GM18526 (cell line): ENCODE results near the gene CCL5.

ENCODE experiments used
- POLR2A ChIP-seq: IDR thresholded peaks from 3 replicates; pipeline ENCODE4 v1.6.1; 2011; ENCODE audit not compliant: insufficient read length; ENCODE audit errors: extremely low read depth

CCL5 gene

GRCh38 chr17:35878361-35878760, 1.8 kb downstream of the CCL5 start:
- no peak for TF ChIP-seq POLR2A

GRCh38 chr17:35877345-35878029, 2.7 kb downstream of the CCL5 start:
- TF ChIP-seq POLR2A: no peak

GRCh38 chr17:35876534-35876933, 3.6 kb downstream of the CCL5 start:
- no peak for TF ChIP-seq POLR2A

- TF ChIP-seq POLR2A: no peak
These were observed 4.4 kb downstream of the CCL5 start for GRCh38 chr17:35875800-35876139.

GRCh38 chr17:35875072-35875799, 4.9 kb downstream of the CCL5 start:
- no peak for TF ChIP-seq POLR2A

- no peak for TF ChIP-seq POLR2A
These were observed 7.8 kb downstream of the CCL5 start for GRCh38 chr17:35872196-35872980.

- TF ChIP-seq POLR2A: no peak
These were observed 9.0 kb downstream of the CCL5 start for GRCh38 chr17:35870906-35871819.

GRCh38 chr17:35868737-35869136, 11.4 kb downstream of the CCL5 start, which contains the start of gene HEATR9:
Gene HEATR9, minus strand, starts transcription at chr17:35868891. Its CDS starts 149 bp downstream, at chr17:35868742.
- no peak for TF ChIP-seq POLR2A

DNA sequence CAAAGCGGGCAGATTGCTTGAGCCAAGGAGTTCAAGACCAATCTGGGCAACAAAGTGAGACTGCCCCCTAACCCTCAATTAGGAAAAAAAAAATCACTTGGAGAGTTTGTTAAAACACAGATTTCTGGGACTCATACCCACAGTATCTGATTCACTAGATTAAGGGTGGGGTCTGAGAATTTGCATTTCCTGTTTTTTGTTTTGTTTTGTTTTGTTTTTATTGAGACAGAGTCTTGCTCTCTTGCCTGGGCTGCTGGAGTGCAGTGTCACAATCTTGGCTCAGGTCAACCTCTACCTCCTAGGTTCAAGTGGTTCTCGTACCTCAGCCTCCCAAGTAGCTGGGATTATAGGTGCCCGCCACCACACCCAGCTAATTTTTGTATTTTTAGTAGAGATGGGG, 12.6 kb downstream of the CCL5 start:
- TF ChIP-seq POLR2A: no peak

GRCh38 chr17:35866341-35866950, 13.7 kb downstream of the CCL5 start:
- TF ChIP-seq POLR2A: no peak

DNA sequence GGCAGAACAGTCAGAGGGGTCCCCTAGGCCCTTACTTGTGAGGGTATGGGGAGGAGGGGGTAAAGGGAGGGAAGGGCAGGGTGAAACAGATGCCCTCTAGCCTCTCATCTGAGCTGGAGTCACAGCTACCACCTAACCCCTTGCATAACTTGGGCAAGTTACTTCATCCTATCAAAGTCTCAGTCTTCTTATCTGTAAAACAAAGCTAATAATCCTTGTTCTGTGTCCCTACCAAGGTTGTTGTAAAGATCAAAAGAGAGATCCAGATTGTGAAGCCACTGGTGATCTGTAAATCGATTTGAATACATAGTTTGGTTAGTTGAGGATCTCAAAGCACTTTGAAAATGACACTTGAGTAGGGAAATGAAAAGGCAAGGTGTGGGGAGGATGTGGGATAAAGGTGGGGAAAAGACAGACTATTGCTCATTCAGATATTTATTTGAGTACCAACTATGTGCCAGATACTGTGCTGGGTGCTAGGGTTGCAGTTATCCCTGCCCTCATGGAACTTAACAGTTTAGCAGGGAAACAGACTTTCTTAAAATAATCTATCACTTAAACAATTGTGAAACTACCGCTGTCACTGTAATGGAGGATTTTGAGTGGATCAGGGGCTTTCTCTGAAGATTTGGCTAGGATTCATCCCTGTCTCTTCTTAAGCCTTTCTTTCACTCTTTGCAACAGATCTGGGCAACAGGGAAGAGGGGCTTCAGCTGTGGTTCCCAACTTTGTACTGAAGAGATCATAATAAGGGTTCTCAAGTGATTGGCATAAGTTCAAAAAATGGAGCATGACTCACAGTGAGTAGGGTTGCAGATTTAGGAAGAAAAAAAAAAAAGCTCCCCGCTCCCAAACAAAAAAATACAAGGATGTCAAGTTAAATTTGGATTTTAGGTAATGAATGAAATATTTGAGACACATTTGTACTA, 14.5 kb downstream of the CCL5 start:
- no peak for TF ChIP-seq POLR2A

GRCh38 chr17:35864853-35865252, 15.3 kb downstream of the CCL5 start:
- no peak for TF ChIP-seq POLR2A

DNA sequence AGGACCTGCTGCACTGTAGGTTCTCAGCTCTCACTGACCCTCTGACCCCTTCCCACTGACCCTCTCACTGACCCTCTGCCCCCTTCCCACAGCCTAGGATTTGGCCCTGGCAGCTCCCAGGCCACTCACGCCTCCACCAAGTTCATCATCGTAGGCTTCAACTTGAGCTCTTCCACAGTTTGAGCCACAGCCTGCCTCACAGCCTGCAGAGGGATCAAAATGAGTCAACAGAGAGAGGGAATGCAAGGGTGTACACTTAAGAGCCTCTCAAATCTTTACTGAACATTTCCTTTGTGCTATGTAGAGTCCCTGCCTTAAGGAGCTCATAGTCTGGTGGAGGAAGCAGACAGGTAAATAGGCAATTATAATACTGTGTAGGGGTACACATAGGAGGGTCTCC, 23.6 kb downstream of the CCL5 start:
- TF ChIP-seq POLR2A: no peak

DNA sequence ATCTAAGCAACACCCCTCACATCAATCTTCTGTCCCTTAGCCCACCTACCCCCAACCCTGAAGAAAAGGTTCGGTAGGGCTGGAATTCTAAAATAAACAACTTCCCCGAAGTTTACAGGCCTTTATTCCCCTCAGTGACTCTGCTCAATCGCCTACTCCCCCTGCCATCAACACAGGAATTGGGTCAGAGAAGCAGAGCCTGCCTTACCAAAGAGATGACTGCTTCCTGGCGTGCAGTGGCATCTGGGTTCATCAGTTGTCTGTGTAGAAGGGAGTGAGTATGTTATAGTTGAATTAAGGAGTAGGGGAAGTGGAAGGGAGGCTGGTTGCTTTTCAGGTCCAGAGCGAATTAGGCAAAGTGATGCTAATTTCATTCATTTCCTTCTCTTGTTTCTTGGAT, 24.2 kb downstream of the CCL5 start:
- no peak for TF ChIP-seq POLR2A
